GM21423 (cell line): ENCODE results near the gene CAMTA1.
"Not testable (repeated sequence)": the region's sequence is repeated elsewhere in the genome, so short reads cannot be mapped to it uniquely, and the experiment has no call there.

Experiments used
- ATAC-seq: cut with Tn5 transposase; IDR thresholded peaks from one replicate; pipeline ENCODE4 v1.9.1; 2021; ENCODE audit warnings: mild to moderate bottlenecking, moderate library complexity; ENCODE audit not compliant: unreplicated experiment

Gene CAMTA1

DNA sequence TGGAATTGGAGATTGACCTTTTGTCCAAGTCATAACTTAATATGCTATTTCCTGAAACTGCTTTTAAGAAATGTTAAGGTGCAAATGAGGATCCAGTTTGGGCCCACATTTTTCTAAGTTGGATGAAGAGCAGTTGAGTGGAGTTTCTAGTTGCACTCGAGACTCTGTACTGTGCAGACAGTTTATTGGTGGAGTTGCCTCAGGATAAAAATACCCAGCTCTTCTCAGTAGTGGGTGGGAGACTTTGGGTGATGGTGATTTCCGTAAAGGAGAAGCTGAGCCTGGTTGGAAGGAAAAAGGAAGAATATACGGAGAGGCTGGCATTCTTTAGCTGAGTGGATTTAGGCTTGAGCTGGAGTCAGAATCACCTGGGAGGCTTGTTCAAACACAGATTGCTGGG lies 49.9 kb downstream of the CAMTA1 start:
- no peak for ATAC-seq

GRCh38 chr1:6842301-6842700 lies 57.0 kb downstream of the CAMTA1 start:
- no peak for ATAC-seq

GRCh38 chr1:6845786-6846185 lies 60.5 kb downstream of the CAMTA1 start:
- not testable (repeated sequence) for ATAC-seq

GRCh38 chr1:6848816-6849215 lies 63.6 kb downstream of the CAMTA1 start:
- no peak for ATAC-seq

DNA sequence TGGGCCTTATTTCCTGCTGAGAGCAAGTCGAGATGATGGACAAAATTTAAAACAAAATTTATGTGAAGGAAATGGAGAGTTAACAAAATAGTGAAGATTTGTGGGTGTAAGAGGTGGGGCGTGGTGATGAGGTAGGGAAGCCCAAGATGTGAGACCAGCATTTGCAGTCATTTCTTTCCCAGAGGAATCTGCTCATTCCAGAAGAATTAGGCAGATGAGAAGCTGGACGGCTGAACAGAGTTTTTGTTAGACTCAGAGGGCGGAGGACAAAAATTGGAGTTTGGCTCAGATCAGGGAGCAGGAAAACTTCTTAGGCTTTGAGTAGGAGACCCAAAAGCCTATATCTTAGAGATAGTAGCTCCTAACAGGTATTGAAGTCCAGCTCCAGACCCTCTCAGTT lies 65.3 kb downstream of the CAMTA1 start:
- no peak for ATAC-seq

DNA sequence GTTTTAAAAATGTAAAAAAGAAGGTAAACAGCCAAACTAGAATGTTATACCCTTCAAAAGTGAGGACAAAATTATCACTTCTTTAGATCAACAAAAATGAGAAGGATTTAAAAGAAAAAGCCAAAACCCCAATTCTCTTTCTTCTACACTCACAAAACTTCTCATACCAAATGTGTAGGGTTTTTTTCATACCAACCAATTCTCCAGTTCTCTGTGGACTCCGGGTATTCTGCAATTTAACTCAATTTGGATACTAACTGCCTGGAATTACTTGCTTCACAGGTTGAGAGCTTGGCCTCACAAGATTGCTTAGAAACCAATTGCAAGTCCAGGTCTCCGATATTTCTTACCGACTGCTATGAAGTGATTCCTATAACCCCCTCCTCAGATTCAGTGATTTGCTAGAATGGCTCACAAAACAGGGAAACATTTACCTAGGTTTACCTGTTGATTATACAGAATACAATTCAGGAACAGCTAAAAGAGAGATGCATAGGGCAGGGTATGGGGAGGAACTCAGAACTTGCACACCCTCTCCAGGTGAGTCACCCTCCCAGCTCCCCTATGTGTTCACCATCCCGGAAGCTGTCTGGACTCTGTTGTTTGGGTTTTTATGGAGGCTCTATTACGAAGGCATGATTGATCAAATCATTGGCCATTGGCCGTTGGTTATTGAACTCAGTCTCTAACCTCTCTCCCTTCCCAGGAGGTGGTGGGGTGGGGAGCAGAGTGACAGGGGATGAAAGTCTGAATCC lies 67.1 kb downstream of the CAMTA1 start:
- ATAC-seq, result no peak

GRCh38 chr1:6854166-6854565 lies 68.9 kb downstream of the CAMTA1 start:
- ATAC-seq, result no peak

GRCh38 chr1:6857831-6858230 lies 72.6 kb downstream of the CAMTA1 start:
- ATAC-seq, result no peak

DNA sequence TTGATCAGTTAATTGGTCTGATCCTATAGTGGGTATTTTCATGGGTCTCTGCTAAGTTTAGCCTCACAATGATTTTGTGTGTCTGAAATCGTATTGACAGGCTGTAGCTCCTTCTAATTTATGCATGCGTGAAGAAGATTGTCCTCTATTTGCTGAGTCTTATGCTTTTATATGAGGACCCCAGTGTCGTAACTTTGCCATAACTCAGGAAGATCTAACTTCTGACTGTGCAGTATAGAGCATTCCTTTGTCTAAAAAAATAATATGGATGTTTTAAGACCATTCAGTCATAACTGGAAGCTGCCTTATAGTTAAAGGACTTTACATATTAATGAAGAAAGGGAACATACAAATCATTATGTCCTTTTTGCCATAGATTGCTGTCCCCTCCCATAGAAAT lies 73.3 kb downstream of the CAMTA1 start:
- ATAC-seq, result no peak

DNA sequence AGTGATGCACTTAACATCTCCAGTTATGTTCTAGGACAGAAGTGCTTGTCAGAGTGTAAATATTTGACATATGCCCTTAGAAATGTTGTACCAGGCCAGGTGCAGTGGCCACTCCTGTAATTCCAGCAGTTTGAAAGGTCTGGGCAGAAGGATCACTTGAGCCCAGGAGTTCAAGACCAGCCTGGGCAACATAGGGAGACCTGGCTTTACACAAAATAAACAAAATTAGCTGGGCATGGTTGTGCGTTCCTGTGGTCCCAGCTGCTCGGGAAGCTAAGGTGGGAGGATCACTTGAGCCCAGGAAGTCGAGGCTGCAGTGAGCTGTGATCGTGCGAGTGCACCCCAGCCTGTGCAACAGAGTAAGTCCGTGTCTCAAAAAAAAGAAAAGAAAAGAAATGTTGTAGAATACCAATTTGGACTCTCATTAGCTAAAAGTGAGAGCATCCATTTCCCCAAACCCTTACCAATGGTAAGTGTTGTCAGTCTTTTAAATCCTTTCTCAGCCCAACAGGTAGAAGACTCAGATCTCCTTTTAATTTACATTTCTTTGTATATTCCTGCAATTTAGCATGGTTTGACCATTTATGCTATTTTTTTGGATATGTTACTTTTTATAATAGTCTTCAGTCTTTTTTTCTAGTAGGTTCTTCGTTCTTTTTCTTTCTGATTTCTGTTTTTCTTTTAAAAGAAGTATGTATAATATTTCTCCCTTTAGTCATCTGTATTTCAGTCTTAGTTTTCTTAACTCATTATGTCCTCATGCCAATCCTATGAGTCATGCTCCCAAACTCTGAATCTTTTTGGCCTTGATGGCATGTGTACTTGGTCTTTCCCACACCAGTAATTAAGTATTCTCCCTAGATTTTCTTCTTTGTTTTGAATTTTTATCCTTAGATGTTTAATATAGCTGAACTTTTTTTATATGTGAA lies 74.4 kb downstream of the CAMTA1 start:
- ATAC-seq, result no peak

- ATAC-seq, result no peak
Observed at GRCh38 chr1:6860401-6860800, 75.1 kb downstream of the CAMTA1 start.

GRCh38 chr1:6861075-6861724 lies 75.9 kb downstream of the CAMTA1 start:
- ATAC-seq, result no peak

GRCh38 chr1:6862906-6863305 lies 77.7 kb downstream of the CAMTA1 start:
- no peak for ATAC-seq

GRCh38 chr1:6864166-6864565 lies 78.9 kb downstream of the CAMTA1 start:
- ATAC-seq, result no peak

DNA sequence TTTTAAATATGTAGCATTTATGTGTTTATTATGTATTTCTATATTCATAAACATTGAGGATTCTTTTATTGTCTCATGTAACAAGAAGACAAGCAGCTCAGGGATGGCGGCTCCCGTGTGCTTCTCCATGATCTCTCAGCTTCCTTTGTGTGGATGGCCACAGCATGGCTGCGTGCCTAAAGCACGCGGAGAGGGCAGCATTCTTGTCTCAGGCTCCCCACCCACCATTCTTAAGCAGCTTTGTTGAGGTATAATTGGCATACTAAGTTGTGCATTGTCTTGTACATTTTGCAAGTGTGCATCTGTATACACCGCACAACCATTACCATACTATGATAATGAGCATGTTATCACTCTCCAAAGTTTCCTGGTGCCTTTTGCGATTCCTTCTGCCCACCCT lies 81.6 kb downstream of the CAMTA1 start:
- no peak for ATAC-seq

DNA sequence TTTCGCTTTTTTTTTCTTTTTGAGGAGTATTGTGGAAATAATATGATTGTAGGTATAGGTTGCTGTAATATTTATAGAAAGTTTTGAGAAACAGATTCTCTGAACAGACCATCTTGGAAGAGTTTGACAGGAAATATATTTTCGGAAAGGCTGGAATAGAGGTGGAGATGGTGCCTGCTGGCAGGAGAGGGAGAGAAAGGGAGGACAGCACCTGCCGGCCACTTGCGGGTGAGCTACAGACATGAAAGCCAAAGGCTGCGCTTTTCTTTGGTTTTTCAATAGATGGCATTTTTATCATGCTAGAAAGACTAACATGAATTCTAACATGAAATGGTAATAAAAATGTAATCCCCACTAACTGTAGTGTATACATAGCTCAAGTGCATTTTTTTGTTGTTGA lies 82.1 kb downstream of the CAMTA1 start:
- ATAC-seq, result no peak

DNA sequence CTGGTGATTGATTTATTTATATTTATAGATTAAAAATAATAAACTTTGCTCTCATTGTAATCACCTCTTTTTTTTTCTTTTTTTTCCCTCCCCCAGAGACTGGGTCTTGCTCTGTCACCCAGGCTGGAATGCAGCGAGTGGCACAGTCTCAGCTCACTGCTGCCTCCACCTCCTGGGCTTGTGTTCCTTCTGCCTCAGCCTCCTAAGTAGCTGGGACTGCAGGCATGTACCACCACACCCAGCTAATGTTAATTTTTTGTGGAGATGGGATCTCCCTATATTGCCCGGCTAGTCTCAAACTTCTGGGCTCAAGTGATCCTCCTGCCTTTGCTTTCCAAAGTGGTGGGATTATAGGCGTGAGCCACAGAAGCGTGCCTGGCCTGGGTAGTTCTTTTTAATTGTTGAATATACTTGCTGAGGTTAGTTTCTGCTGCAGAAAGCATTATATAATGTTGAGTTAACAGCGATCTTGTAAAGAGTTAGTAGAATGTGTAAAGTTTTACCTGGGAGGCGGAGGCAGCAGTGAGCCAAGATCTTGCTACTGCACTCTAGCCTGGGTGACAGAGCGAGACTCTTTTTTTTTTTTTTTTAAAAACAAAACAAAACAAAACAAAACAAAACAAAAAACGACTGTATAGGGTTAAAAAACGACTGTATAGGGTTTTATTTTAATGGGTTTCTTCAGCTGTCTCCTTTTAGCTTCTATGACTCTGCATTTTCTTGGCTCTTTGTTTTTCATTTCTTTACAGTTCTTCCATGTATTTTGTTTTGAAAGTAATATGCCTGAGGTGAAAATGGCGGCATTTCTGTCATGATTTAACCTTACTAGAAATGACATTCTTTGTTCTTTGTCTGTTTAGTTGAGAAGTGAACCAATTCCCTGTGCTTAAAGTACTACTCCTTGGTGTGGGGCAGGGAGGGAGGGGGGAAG lies 82.7 kb downstream of the CAMTA1 start:
- ATAC-seq, result no peak

- ATAC-seq, result no peak
Observed at GRCh38 chr1:6868660-6869380, 83.6 kb downstream of the CAMTA1 start.

DNA sequence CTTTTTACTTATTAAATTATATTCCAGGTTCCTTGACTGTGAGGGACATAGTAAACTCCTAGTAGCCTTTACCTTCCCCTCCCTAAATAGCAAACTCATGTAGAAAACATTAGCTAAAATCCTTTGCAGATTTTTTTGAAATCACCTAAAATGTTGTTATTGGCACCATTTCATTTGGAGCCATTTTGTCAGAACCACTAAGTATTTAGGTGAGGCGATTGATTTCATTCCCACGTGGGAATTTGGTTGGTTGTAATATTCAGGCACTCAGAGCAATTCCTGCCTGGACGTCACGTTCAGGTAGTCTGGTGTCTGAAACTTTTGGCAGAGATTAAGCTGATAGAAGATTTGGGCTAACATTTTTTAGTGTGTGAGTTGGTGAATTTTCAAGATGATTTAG lies 84.3 kb downstream of the CAMTA1 start:
- ATAC-seq, result no peak

DNA sequence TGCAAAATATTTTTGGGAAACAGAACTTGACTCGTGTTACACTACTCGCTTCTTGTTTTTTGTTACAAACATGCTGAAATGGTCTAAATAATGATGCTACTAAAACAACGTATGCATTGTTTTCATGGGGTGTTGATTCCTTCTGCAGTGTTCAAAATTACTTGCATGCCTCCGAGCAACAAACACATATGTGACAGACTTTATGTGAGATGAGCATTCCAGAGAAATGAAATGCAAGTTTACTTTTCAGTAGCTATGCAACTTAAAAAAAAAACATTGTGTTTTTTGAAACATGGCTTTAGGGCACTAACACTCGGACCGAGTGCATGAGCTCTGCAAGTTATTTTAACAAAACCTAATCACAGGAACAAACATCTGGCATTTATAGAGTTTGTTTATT lies 84.8 kb downstream of the CAMTA1 start:
- ATAC-seq, result no peak
